ENCODE results near the gene TRIM2. TPM values are rescaled to one million over a fixed set of nuclear protein-coding genes. Genes with fewer than 3 reads are reported as not detected.

Gene TRIM2
- total RNA-seq, 4 donors from 2014 or later: 10.9 to 45.4 (median 29.2) TPM

- no peak for DNase-seq (ENCODE audit: low spot score in 2 of 2)
- H3K4me3 ChIP-seq (ENCODE audit: low read depth, poor library complexity, severe bottlenecking): no peak overlapping the region
- 82 to 83% methylated on average over 6 of the region's 6 CpGs for WGBS, 2 donors
- intact Hi-C loops (cut with DNase I; ENCODE audit: low total_unique reads): no loop called here
- TF ChIP-seq POLR2A (IDR thresholded peaks at IDR 0.05): no peak
- TF ChIP-seq CTCF (IDR thresholded peaks at IDR 0.05): no peak
Observed at GRCh38 chr4:153228512-153229140, 24.4 kb downstream of the TRIM2 start.

- H3K4me3 ChIP-seq (ENCODE audit: low read depth, poor library complexity, severe bottlenecking): no peak overlapping the region
- no peak for DNase-seq (ENCODE audit: low spot score in 2 of 2)
- intact Hi-C loops (cut with DNase I; ENCODE audit: low total_unique reads): no loop called here
- no peak for TF ChIP-seq CTCF (IDR thresholded peaks at IDR 0.05)
- 61 to 75% methylated on average over 5 of the region's 5 CpGs for WGBS, 2 donors
Observed at GRCh38 chr4:153229545-153229944, 25.3 kb downstream of the TRIM2 start.

- TF ChIP-seq POLR2A (IDR thresholded peaks at IDR 0.05) (no peak), CTCF (IDR thresholded peaks at IDR 0.05) (no peak)
- H3K4me3 ChIP-seq (ENCODE audit: low read depth, poor library complexity, severe bottlenecking): no peak overlapping the region
- intact Hi-C loops (cut with DNase I; ENCODE audit: low total_unique reads): no loop called here
- DNase-seq (ENCODE audit: low spot score in 2 of 2): peak in 1 of 2 donors; percentile 82
- 50 to 66% methylated on average over 3 of the region's 3 CpGs for WGBS, 2 donors
Observed at GRCh38 chr4:153232768-153233167, 28.5 kb downstream of the TRIM2 start.

- no peak overlapping the region for H3K4me3 ChIP-seq (ENCODE audit: low read depth, poor library complexity, severe bottlenecking)
- peak in 1 of 2 donors; percentile 59 for DNase-seq (ENCODE audit: low spot score in 2 of 2)
- WGBS, 2 donors: 18 to 19% methylated on average over 5 of the region's 5 CpGs
- TF ChIP-seq POLR2A (IDR thresholded peaks at IDR 0.05) (no peak), CTCF (IDR thresholded peaks at IDR 0.05) (no peak)
- intact Hi-C loops (cut with DNase I; ENCODE audit: low total_unique reads): no loop called here
Observed at GRCh38 chr4:153233761-153234371, 29.6 kb downstream of the TRIM2 start.

- intact Hi-C loops (cut with DNase I; ENCODE audit: low total_unique reads): no loop called here
- WGBS, 2 donors: 73 to 83% methylated on average over 2 of the region's 2 CpGs
- no peak overlapping the region for H3K4me3 ChIP-seq (ENCODE audit: low read depth, poor library complexity, severe bottlenecking)
- no peak for TF ChIP-seq CTCF (IDR thresholded peaks at IDR 0.05)
- no peak for TF ChIP-seq POLR2A (IDR thresholded peaks at IDR 0.05)
- no peak for DNase-seq (ENCODE audit: low spot score in 2 of 2)
Observed at GRCh38 chr4:153234885-153235284, 30.6 kb downstream of the TRIM2 start.

All from lower leg skin (tissue), 4 donors.